SK-N-MC (cell line): ENCODE results near the gene TUT7.

Source experiments
- EZH2 ChIP-seq: fragments of 200-600 bp; sonication (generic); IDR thresholded peaks from one replicate; pipeline ENCODE4 v1.6.1; 2017; ENCODE audit warnings: antibody characterized with exemption
- POLR2AphosphoS5 ChIP-seq: IDR thresholded peaks from 2 replicates; pipeline ENCODE4 v1.6.1; 2012; ENCODE audit warnings: mild to moderate bottlenecking, low read depth, low read length, borderline replicate concordance

DNA sequence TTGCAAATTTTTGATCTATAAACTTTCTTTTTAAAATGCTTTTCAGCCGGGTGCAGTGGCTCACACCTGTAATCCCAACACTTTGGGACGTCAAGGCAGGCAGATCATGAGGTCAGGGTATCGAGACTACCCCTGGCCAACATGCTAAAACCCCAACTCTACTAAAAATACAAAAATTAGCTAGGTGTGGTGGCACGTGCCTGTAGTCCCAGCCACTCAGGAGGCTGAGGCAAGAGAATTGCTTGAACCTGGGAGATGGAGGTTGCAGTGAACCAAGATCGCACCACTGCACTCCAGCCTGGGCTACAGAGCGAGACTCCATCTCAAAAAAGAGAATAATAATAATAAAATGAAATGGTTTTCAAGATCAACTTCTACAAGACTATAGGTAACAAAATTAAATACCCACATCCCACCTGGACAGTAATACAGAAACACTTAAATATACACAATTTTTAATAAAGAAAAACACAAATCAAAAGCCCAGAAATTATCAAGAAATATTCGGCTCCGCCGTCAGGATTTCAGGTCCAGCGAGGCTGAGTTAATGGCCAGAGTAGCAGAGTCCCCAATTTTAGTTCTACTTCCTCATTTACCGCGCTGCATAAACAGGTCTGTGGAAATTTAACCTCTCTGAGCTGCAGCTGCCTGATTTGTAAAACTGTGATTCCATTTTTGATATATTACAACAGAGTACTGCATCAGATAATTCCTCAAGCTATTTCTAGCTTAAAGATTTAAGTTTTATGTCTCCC is 4.0 kb downstream of the TUT7 start:
- TF ChIP-seq EZH2, result no peak
- TF ChIP-seq POLR2AphosphoS5, result no peak
